ENCODE results near the gene SLC7A8. TPM values are rescaled to one million over a fixed set of nuclear protein-coding genes. Genes with fewer than 3 reads are reported as not detected.

The SLC7A8 gene
- 2.1 to 3.2 TPM (median 2.8 TPM) in 5 replicates for total RNA-seq (2022; extraction: Qiagen RNA extraction)

GRCh38 chr14:23183479-23183878, at the start of gene SLC7A8:
Gene SLC7A8, minus strand, starts transcription at chr14:23183660. Its CDS starts 746 bp downstream, at chr14:23182914.

DNA sequence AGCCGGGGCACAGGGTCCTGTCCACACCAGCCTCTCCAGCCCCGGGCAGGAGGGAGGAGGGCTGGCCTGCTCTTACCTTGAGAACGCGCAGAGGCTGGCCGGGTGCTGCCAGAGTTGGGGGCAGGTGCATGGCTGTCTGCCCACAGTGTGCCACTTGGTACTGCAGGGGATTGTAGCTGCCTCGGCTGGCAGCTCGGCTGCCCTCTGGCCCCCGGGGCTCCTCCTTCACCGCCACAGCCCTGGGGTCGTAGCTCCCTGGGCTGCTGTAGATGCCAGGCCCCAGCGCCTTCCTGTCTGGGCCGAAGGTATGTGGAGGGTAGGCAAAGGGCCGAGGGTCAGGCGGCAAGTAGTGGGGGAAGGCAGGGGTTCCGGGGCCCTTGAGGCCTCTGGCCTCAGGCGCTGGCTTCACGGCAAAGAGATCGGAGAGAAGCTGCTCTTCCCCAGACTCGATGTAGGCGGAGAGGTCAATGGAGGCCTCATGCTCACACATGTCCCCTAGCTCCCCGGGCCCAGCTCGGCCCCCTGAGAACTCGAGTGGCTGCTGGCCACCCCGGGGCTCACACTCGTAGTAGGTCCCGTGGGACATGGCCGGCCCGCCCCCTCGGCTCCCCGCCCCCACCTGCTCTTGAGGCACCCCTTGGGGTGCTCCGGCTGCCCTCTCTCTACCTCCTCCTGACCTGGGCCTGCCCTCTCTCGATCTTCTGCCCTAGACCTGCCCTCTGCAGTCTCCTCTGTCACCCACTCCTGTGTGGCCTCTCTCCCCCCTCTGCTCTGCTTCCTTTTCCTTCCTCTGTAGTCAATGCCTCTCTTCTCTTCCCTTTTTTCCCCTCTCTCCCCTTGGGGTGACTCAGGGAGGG, 64.7 kb downstream of the SLC7A8 start, which contains the start of gene CEBPE:
Gene CEBPE (minus strand): TSS at position 750 of the 857 bp plus-strand sequence. CDS start 164 bp downstream, at position 586.

DNA sequence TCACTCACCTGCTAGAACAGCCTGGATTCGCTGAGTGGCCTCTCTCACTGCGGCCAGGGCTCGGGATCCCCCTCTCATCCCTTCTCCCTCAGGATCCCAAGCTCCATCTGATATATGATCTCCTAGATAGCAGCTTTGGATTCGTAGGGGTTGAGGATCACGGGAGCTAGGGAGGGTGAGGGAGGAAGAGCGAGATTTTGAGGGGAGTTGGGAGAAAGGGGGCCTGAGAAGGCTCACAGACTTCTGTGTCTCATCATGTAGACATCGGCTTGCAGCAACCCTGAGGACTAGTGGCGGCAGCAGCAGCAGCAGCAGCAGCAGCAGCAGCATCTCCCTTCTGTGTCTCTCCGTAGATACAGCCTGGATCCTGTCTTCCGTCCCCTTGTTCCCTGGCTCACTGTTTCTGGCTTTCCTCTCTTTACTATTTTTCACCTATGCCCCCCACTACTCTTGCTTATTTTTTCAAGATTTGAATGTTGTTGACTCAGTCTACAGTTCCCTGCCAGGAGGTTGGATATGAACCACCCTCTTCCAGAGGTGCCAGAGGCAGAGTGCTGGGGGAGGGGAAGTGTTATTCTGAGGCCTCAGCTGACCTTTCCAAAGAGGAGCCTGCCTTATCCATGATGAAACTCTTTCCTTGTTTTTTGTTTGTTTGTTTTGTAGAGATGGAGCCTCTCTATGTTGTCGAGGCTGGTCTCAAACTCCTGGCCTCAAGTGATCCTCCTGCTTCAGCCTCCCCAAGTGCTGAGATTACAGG, 78.7 kb downstream of the SLC7A8 start, which contains the start of gene CIROP:
Gene CIROP (minus strand): TSS at position 399 of the 757 bp plus-strand sequence. CDS start 69 bp downstream, at position 330.

GRCh38 chr14:23095196-23096108, 88.0 kb downstream of the SLC7A8 start, which contains the start of gene C14orf119:
Gene C14orf119, plus strand, starts transcription at chr14:23095505. Its CDS starts 2,154 bp downstream, at chr14:23097659.

GRCh38 chr14:23094666-23095195, 88.7 kb downstream of the SLC7A8 start, which contains the start of gene ACIN1:
Gene ACIN1, minus strand, starts transcription at chr14:23095136. Its CDS starts 24 bp downstream, at chr14:23095112.

Other genes starting within 250 kb of the SLC7A8 start
- gene HAUS4, start 226.6 kb downstream of the SLC7A8 start, total RNA-seq (2022; extraction: Qiagen RNA extraction): 31.2 to 34.5 TPM (median 32.6 TPM) in 5 replicates
- gene AJUBA, start 201.1 kb downstream of the SLC7A8 start, total RNA-seq (2022; extraction: Qiagen RNA extraction): 28.8 to 36.7 TPM (median 33.7 TPM) in 5 replicates
- gene C14orf93, start 173.5 kb downstream of the SLC7A8 start, total RNA-seq (2022; extraction: Qiagen RNA extraction): 2.7 to 3.9 TPM (median 3.6 TPM) in 5 replicates
- gene PSMB5, start 148.8 kb downstream of the SLC7A8 start, total RNA-seq (2022; extraction: Qiagen RNA extraction): 285 to 323 TPM (median 302 TPM) in 5 replicates
- gene PSMB11, start 141.4 kb downstream of the SLC7A8 start, total RNA-seq (2022; extraction: Qiagen RNA extraction): not detected in 5 replicates
- 2.1 to 4.4 TPM (median 3.8 TPM) in 5 replicates for gene CDH24, start 126.1 kb downstream of the SLC7A8 start, total RNA-seq (2022; extraction: Qiagen RNA extraction)
- 80.5 to 104 TPM (median 99.1 TPM) in 5 replicates for gene ACIN1, start 88.5 kb downstream of the SLC7A8 start, total RNA-seq (2022; extraction: Qiagen RNA extraction)
- 77.4 to 90.2 TPM (median 85.3 TPM) in 5 replicates for gene C14orf119, start 88.2 kb downstream of the SLC7A8 start, total RNA-seq (2022; extraction: Qiagen RNA extraction)
- 0.06 TPM in 1 of 5 replicates, not detected in the others for gene CIROP, start 78.7 kb downstream of the SLC7A8 start, total RNA-seq (2022; extraction: Qiagen RNA extraction)
- gene CEBPE, start 64.4 kb downstream of the SLC7A8 start, total RNA-seq (2022; extraction: Qiagen RNA extraction): not detected in 5 replicates
- not detected in 5 replicates for gene RNF212B, start 54.3 kb upstream of the SLC7A8 start, total RNA-seq (2022; extraction: Qiagen RNA extraction)
- gene HOMEZ, start 102.5 kb upstream of the SLC7A8 start, total RNA-seq (2022; extraction: Qiagen RNA extraction): 8.0 to 9.6 TPM (median 8.9 TPM) in 5 replicates
- 3.0 to 4.2 TPM (median 4.2 TPM) in 5 replicates for gene PPP1R3E, start 119.2 kb upstream of the SLC7A8 start, total RNA-seq (2022; extraction: Qiagen RNA extraction)
- 14.5 to 19.0 TPM (median 15.2 TPM) in 5 replicates for gene BCL2L2, start 123.2 kb upstream of the SLC7A8 start, total RNA-seq (2022; extraction: Qiagen RNA extraction)
- 126 to 152 TPM (median 151 TPM) in 5 replicates for gene PABPN1, start 137.8 kb upstream of the SLC7A8 start, total RNA-seq (2022; extraction: Qiagen RNA extraction)
- 5.2 to 8.3 TPM (median 6.2 TPM) in 5 replicates for gene SLC22A17, start 169.2 kb upstream of the SLC7A8 start, total RNA-seq (2022; extraction: Qiagen RNA extraction)
- gene EFS, start 181.5 kb upstream of the SLC7A8 start, total RNA-seq (2022; extraction: Qiagen RNA extraction): not detected in 5 replicates
- gene IL25, start 189.1 kb upstream of the SLC7A8 start, total RNA-seq (2022; extraction: Qiagen RNA extraction): not detected in 5 replicates
- gene CMTM5, start 193.4 kb upstream of the SLC7A8 start, total RNA-seq (2022; extraction: Qiagen RNA extraction): not detected in 5 replicates
- gene MYH6, start 224.6 kb upstream of the SLC7A8 start, total RNA-seq (2022; extraction: Qiagen RNA extraction): 0.05 to 0.15 TPM (median 0.12 TPM) in 5 replicates